Measurements from ENCODE around the gene CAMKK2.

GRCh38 chr12:121325922-121326396, 29.4 kb upstream of the CAMKK2 start:
- TF ChIP-seq FOXM1 (IDR thresholded peaks at IDR 0.05; ENCODE audit: borderline replicate concordance, low read depth) (no peak), NFIC (IDR thresholded peaks at IDR 0.05) (no peak), REST (IDR thresholded peaks at IDR 0.05; ENCODE audit: low read depth) (no peak), EP300 (IDR thresholded peaks at IDR 0.05; ENCODE audit: borderline replicate concordance) (no peak), CEBPB (IDR thresholded peaks at IDR 0.05) (no peak), RAD21 (IDR thresholded peaks at IDR 0.05; ENCODE audit: low read depth) (no peak), YY1 (IDR thresholded peaks at IDR 0.05; ENCODE audit: low read depth) (no peak), TEAD4 (IDR thresholded peaks at IDR 0.05) (no peak), EGR1 (IDR thresholded peaks at IDR 0.05) (no peak)
